NCI-H774 (cell line): Measurements from ENCODE around the gene STS.
"Not testable (repeated sequence)": the region's sequence is repeated elsewhere in the genome, so short reads cannot be mapped to it uniquely, and the experiment has no call there.

Source experiments
- DNase-seq: peaks from one replicate; lab custom pipeline; 2025; lab: John Stamatoyannopoulos, UW

The STS gene

DNA sequence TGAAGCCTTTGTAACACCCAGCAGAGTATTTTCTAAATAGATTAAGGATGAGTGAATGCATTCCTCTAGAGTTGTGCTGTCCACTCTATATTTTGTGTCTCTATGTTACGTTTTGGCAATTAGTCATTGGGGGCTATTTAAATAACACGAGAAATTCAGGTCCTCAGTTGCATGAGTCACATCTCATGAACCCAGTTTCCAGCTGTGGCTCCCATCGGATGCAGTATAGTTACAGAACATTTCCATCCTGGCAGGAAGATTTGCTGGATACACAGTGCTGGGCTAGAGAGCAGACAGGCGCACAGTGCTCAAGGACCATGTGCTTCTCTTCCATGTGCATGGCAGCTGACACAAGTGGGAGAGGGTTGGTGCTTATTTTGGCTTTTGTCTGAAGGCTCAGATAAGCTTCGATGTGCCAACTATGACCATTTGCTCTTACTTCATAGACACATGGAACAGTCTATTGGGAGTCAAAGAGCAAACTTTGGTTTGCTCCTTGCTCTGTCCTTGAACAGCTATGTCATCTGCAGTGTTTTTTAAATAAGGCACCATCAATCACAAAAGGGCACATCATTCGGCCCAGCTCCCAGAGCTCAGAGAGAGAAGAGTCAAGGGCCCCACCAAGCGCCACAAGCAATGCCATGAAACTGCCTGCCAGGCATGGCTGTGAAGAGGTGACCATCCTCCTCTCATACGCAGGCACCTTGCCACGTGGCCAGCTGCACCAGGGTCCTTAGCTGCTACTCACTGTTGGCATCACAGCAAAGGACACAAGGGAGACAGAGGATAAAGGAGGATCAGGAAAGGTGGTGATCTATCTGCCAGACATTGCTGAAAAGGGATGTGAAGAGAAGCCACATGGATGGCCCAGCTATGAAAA is 8.1 kb upstream of the STS start:
- DNase-seq: no peak

DNA sequence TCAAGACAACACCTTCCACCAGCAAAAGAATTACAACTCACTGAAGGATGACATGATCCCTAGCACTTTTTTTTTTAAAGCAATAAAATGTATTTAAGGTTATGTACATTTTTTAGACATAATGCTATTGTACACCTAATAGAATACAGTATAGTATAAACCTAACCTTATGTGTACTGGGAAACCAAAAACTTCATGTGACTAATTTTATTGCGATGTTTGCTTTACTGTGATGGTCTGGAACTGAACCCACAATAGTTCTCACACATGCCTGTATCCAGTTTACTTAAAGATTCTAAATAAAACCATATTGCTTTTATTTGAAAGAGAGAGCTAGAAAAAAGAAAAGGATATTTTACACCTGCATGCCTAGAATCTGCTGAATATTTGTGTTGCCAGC is 4.4 kb upstream of the STS start:
- no peak for DNase-seq

DNA sequence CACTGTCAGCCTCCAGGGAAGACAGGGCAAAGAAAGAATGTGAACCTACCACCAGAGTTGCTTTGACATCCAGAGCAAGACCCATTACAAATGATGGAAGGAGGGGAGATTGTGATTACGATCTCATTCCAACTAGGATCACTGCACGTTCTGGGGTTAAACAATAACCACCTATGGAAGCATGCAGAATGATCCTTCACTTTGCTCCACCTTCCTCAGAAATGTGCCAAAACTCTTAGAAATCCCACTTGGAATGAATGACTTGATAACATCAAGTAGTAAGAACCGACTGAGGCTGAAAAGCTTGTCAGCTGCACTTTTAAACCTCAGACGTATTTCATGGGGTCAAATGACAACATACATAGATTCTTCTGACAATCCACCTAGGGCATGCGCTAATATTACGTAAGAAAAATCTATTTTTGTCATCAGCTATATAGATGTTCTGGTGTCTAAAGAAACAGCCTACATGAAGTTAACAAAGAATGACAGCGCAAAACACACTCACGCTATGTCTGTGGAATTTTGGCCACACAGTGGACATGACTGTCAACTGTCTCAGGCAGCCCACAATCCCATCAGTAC is 3.5 kb upstream of the STS start:
- DNase-seq: no peak

DNA sequence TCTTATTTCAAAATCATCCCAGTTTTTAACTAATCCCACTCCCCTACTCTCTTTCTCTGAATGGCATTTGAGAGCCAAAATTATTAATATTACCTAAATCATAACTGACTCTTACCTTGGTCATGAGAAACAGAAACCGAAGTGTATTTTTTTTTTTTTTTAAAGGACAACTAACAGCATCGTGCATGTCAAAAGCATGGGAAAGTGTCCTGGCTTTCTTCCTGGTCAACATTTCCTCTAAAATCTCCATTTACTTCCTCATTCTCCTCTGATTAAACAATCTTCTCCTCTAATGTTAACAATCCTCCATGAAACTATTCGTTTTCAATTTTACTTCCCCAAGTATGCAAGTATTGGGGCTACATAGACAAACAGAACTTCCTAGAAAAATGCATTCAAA is 2.1 kb upstream of the STS start:
- no peak for DNase-seq

DNA sequence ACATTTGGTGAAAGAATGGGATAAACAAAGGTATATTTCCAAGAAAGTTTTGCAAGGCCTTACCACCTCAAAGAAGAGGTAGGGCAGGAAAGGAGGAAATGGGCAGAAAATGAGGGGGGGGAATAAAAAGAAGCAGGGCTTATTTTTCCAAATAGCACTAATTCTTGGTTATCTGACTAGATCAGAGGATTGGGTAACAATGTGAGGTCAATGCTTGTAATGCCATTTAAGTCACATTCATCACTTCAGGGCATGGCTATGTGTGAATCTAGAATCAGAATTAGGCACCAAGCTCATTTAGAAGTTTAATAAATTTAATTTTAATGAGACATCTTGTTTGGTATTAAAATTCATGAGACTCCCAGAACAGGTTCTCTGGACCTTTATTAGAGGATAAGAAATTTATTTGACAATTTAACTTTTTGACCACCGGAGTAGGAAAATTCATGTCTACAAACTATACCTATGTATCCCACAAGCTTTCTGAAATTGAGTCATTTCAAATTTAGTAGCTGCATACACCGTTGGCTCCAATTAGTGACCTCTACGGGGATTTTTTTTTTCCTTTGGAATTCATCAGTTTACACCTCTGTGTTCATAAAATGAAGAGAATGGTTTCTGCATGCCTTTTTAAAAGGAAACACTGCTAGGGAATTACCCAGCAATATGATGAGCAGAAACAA is 1.4 kb upstream of the STS start:
- no peak for DNase-seq

DNA sequence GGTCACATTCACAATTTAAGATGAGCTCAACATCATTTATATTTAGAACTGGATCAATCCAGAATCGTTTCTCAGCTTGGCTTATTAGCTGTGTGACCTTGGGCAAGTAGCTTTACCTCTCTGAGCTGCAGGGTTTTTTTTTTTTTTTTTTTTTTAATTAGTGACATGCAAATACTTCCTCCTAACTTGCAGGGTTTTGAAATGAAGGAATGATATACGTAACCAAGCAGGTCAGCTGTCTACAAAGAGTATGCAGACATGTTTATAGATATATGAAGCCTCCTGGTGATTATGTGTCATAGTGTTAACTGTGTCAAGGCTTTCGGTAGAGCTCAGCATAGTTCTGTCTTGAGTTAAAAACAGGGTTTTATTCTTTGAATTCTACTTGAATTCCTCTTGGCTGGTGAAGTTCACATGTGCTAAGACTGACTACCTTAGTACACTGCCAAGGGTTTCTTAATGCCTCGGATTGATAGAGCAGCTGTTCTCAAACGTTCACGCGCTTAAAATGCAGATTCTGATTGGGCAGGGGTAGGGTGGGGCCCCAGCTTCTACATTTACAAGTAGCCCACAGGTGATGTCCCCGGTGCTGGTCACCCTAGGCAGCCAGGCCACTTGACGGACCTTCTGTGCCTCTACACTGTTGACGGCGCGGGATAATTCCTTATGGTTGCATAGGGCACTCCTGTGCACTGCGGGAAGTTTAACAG is 654 bp upstream of the STS start:
- no peak for DNase-seq

DNA sequence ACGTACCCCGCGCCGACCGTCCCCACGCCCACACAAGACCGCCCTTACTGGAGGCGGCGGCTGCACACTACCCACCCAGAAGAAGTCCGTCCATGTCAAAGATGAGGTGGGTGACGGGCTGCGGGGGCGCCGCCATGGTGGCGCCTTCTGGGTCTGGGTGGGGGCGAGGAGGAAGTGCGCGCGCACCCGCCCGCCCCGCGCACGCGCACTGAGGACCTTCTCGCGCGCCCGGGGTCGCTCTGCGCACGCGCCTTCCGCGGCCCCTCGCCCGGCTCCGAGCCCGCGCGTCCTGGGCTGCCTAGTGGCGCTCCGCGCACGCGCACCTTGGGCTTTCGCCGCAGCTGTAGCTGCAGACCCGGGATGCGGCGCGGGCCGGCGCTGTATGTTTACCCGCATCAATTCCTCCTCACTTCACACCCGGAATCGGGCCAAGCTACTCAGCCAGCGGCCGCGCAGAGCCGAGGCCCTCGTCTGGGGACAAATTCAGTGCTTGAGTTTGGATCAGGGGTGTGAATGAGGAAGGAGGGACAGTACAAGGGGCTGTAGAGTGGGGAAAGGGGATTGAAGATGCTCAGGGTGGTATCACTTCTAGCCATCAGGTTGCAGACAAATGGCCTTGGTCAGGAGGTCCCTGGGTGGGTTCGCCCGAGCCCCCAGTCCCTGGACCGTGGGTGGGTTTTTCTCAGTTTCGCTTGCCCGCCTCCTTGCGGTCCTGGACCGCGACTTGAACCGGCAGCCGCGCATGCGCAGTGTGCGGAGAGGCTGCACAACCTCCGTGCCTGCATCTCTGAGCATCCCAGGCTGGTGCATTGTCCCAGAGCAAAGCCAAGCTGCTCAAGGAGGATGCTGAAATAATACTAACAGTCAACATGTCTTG is 704 bp downstream of the STS start, which contains the start of gene PUDP:
Gene PUDP (minus strand): TSS at position 176 of the 877 bp plus-strand sequence. CDS start 40 bp downstream, at position 136.
- DNase-seq: peak; percentile 77

DNA sequence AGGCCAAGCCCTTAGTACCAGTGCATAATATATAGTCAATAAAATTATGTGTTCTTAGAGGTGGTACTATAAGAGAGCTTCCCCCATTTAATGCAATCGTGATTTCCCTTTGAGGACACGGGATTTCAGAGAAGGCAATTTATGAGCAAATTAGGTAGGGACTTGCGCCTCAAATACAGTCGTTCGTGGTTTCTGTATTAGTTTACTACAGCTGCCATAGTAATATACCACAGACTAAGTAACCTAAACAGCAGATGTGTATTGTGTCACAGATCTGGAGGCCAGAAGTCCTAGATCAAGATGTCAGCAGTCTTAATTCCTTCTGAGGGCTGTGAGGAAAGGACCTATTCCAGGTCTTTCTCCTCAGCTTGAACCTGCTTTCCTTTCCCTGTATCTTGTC is 1.9 kb downstream of the STS start:
- no peak for DNase-seq

DNA sequence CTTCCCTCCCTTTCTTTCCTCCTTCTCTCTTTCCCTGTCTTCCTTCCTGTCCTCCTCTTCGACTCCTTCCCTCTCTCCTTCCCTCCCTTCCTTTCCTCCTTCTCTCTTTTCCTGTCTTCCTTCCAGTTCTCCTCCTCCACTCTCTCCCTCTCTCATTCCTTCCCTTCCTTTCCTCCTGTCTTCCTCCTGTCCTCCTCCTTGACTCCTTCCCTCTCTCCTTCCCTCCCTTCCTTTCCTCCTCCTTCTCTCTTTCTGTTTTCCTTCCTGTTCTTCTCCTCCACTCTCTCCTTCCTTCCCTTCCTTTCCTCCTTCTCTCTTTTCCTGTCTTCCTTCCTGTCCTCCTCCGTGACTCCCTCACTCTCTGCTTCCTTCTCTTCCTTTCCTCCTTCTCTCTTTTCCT is 5.7 kb downstream of the STS start:
- no peak for DNase-seq

DNA sequence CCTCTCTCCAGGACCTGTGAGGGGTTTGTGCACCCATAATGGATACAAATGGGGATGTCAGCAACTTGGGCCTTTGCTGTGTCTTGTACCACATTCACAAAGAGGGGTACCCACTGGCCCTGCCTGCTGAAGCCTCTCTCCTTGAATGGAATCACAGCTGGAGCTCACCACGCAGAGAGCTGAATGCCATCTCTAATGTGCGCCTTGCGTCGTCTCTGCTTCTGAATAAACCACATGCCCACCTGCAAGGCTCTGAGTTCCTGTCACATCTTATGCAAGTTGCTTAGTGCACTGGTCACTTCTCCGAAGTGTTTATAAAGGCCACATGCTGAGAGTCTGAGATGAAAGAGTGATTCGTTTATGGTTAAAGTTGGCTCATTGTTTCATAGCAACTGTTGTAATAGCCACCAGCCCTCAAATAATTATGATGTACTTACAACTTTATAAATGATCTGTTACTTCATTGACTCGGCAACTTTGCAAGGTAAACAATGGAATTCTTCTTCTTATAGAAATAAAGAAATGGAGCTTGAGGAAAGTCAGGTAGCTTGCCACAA is 6.6 kb downstream of the STS start:
- no peak for DNase-seq

DNA sequence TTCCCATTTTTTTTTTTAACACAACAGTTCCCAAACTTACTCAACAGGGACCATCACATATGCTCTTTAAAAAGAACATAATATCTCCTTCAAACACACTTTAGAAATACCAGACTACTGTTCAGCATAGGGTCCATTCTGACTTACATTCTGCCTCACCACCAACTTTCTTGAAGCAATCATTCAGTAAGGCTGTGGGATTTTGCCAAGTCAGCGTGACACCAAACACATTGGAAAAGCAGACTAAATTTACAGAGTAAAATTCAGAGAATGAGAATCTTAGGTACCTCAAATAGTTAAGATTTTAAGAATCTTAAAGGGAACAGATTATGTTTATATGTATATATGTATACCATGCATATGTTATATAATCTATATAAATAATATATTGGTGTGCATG is 7.7 kb downstream of the STS start:
- no peak for DNase-seq

DNA sequence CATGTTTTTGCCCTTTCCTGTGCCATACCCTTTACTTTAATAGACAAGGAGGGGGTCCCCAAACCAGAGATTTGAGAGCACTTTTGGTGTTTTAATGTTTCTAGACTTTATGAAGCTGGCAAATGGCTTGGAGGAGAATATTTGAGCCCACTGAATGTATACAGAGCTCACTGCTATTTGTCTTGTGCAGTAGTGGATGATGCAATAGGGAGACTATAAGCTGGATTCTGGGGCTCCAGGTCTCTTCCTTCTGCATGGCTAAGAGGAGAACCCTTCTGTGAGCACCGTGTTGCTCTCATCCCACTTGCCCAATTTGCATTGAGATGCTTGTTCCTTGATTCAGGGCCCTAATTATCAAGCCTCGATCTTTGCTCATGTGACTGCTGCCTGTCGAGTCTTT is 9.4 kb downstream of the STS start:
- DNase-seq: no peak

DNA sequence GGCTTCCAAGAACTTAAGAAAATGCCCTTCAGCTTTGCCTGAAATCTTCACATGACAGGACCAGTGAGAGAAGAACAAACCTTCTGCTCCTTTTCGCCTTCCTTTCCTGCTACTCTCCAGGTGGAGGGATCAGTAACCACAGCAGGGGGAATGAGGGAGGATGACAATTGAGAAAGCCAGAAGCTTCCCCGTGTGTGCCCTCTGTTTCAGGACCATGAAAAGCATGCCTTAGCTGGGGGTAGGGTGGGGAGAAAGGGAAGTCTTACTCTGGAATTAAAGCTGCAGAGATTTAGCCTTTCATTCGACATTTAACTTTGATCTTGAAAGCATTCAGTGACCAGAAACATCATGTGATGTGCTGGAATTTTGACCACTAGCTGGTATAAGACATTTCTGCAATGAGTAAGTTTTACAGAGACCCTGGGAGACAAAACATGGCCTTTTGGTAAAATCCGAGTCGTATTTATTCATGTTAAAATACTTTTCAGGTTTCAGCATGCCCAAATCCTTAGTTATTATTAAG is 11.0 kb downstream of the STS start:
- DNase-seq: no peak

DNA sequence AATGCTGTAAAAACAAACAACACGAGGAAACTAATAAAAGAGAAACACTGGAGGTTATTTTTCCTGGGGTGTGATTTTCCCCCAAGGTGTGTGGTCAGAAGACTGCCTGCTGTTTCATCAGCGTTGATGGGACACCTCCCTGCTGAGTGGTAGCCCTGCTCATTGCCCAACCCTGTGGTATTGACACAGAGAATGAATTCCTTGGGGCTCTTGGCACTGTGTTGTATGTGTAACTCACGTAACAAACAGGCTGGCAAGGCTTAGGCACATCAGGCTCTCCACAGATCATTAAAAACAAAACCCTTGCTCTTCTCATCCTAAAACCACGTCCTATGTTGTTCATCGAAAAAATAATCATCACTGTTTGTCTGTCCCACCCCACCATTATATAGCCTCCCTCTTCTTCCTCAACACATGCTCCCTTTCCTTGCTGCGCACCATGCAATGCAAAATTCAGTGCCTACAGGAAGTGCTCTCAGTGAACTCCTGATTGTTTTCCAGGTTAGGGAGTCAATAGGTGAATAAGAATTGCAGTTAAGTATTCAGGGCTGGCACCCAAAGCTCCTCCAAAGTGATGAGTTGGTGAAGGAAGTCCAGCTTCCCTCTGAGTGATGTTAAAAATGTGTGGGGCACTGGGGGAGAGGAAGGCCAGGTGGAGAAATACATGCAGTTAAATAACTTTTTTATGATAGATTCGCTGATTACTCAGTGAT is 11.8 kb downstream of the STS start:
- DNase-seq: no peak

DNA sequence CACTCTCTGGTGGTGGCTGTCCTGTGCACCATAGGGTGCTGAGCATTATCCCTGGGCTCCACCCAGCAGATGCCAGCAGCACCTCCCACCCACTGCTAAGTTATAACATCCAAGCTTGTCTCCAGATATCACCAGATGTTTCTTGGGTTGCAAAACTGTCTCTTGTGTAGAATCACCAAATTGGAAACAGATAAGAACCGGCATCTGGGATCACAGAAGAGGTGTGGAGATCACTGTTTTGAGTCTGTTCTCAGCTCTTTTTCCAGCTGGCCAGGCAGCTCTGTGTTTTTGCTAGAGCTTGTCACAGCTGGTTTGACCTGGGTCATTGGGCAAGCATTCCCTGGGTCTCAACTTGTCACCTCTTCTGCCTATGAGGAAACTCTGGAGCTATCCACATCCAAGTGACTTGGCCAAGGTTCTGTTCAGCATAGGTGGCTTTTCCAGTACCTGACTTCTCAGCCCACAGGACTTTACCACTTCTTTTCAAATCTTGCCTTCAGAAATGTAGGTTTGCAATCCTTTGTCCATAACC is 15.7 kb downstream of the STS start:
- DNase-seq: no peak

DNA sequence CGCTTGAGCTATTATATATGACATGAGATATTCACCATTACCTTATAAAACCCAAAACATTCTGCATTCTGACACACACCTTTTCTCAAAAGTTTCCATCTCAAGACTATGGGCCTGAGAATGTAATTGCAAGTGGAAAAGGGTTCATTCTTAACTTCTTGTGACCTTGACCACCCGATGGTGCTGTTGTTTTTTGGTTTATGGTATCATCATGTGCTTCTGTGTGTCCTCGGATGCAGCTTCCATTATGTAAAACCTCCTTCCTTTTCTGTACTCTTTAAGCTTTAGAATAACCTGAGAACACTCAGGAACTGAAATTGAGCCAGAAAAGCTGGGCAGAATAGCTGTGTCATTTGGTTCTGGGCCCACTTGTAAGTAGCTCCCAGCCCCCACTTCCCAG is 16.7 kb downstream of the STS start:
- DNase-seq: no peak

DNA sequence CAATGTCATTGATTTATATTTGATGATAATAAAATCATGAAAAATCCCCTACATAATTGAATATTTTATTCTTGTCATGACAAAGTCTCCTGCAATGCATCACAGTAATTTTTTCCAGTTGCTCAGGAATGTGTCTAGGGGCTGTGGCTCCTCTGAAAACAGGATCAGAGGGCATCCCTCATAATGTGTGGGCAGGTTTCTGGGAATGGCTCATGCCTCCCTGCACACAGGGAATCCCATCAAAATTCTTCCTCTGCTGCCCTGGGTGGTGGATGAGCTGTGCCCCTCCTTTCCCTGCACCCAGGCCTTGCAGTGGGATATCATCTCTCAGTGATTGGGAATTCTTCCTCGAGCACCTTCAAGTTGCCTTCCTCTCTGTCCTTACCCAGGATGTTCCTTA is 20.9 kb downstream of the STS start:
- DNase-seq: no peak

DNA sequence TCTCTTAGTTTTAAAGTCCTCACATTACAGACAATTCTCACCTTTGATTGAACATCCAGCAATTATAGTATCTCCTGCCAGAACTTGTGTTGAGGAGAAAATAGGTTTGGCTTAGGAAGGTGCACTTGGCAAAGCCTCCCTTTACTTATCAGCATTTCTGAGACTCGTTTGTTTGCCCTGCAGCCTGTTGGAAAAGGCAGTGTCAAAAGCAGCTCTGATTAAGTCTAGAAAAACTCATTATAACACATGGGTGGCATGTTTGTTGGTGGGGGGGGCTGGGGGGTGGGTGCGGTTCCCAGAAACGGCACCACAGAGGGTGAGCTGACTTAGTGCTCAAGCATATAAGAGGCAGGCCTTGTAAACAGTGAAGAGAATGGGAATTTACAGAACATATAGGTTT is 22.1 kb downstream of the STS start:
- DNase-seq: no peak

DNA sequence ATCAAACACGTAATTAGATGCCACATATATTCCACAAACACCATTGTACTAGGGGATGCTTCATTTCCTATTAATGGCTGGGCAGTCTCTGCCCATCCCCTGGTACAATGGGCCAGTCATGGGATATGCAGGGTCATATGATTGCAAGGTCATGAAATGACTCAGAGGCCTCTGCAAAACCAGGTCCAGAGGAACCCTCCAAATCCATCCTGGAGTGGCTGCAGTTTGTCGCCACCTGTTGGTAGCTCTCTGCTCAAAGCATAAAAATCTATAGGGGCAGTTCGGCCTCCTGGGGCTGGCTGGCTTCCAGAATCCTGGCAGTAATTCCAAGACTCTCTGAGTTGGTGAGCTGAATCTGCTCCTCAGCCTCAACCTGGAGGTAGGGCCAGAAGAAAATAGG is 23.4 kb downstream of the STS start:
- DNase-seq: no peak

DNA sequence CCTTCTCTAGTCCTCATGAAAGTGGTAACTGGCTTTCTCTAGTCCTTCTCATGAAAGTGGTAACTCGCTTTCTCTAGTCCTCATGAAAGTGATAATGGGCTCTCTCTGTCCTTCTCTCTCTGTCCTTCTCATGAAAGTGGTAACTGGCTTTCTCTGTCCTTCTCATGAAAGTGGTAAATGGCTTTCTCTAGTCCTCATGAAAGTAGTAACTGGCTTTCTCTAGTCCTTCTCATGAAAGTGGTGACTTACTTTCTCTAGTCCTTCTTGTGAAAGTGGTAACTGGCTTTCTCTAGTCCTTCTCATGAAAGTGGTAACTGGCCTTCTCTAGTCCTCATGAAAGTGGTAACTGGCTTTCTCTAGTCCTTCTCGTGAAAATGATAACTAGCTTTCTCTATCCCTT is 31.3 kb downstream of the STS start:
- not testable (repeated sequence) for DNase-seq
